Cardiac fibroblast (primary cell): ENCODE data around the gene EPOP.

Experiments used
- DNase-seq, 2 donors: peaks; one replicate each; pipeline versions ENCODE4 v3.0.0 to v3.0.0-alpha.2; 2010; ENCODE audit warnings: low read depth in 2 of 2
- H3K4me3 ChIP-seq, 2 donors: replicated peaks in 1 of 2; 1 replicate in 1 of 2; 2 replicates in 1 of 2; pipeline ENCODE4 v1.5.1; 2011; ENCODE audit warnings: low read depth in 2 of 2, low read length in 2 of 2, mild to moderate bottlenecking in 2 of 2, moderate library complexity in 1 of 2
- CTCF ChIP-seq: IDR thresholded peaks from one replicate; pipeline ENCODE4 v1.5.1; 2011; ENCODE audit warnings: low read depth, mild to moderate bottlenecking, low read length, inconsistent platforms

EPOP gene

DNA sequence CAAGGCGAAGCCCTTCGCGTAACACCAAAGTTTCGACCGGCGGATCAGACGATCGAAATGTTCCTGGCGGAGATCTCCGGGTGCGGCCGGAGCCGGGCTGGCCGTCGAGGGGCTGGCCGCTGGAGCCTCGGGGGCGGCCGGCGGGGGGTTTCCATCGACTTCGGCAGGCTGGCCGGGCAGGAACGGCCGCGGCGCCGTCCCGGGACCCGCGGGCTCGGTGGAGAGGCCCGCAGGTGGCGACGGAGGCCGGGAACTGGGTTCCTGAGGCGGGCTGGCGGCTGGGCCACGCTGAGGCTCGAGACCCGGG lies 1.1 kb downstream of the EPOP start:
- DNase-seq = peak in 1 of 2 donors; percentile 18
- TF ChIP-seq CTCF = no peak
- peak overlapping the region in 1 of 2 donors; percentile 51 for H3K4me3 ChIP-seq

GRCh38 chr17:38672788-38673706 lies 1.7 kb downstream of the EPOP start:
- no peak for TF ChIP-seq CTCF
- no peak for DNase-seq
- no peak overlapping the region for H3K4me3 ChIP-seq

- no peak for DNase-seq
- no peak for TF ChIP-seq CTCF
Observed at GRCh38 chr17:38671939-38672720, 2.6 kb downstream of the EPOP start.

DNA sequence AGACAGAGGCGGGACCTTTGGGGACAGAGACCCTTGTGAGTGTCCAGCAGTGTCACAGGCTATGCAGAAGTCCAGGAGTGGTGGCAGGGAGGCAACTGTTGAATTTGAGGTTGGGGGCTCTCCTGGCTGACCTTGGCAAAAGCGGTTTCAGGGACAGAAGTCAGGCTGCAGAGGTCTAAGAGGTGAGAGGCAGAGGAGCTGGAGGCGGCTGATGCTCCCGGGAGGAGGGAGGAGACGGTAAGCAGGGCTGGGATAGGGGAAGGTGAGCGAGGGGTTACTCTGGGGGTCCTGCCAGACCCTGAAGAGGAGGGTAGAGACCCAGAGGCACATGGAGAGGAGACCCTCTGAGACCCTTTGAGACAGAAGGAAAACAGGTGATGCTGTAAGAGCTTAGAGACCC lies 5.2 kb downstream of the EPOP start:
- H3K4me3 ChIP-seq = no peak overlapping the region
- no peak for DNase-seq
- no peak for TF ChIP-seq CTCF

More at GRCh38 chr17:38671939-38672720, 2.6 kb downstream of the EPOP start:
- no peak overlapping the region for H3K4me3 ChIP-seq

DNA sequence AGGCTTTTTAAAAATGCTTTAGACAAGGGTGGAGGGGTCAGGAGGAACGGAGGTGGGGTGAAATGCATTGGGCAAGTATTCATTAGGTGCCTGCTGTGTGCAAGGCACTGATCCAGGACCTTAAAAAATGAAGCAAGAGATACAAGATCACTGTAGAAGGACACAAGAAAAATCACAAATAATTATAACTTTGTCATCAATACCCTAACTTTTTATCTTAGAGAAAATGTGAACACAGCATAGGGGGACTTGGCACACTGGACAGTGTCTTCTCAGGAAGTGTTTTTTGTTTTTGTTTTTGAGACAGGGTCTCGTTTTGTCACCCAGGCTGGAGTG lies 7.0 kb downstream of the EPOP start:
- no peak for DNase-seq
- no peak overlapping the region for H3K4me3 ChIP-seq
- TF ChIP-seq CTCF = no peak

GRCh38 chr17:38667099-38667786 lies 7.5 kb downstream of the EPOP start:
- peak; percentile 79 to 82 for DNase-seq
- H3K4me3 ChIP-seq = no peak overlapping the region
- TF ChIP-seq CTCF = peak; percentile 100
